Left lung (tissue), 10 donors: Measurements from ENCODE around the gene SLU7. TPM values are rescaled to one million over a fixed set of nuclear protein-coding genes. Genes with fewer than 3 reads are reported as not detected.

Experiments
- ATAC-seq: fragments of 200-7000 bp; cut with Tn5 transposase; one replicate; pipeline ENCODE4 v1.9.1; 2020; ENCODE audit warnings: moderate library complexity
- DNase-seq, 4 donors: peaks; one replicate each; pipeline ENCODE4 v3.0.0-alpha.2; 2013 to 2020
- H3K27ac ChIP-seq, 2 donors: fragments of 200-600 bp; sonication (generic) in 1 of 2; one replicate each; pipeline versions ENCODE4 v1.5.0 to v1.8.0; 2020 to 2021
- H3K27me3 ChIP-seq, 2 donors: fragments of 200-600 bp; sonication (generic) in 1 of 2; one replicate each; pipeline versions ENCODE4 v1.5.0 to v1.8.0; 2020 to 2021
- H3K36me3 ChIP-seq, 2 donors: fragments of 200-600 bp; sonication (generic) in 1 of 2; one replicate each; pipeline versions ENCODE4 v1.5.0 to v1.8.0; 2020 to 2021
- H3K4me1 ChIP-seq, 2 donors: fragments of 200-600 bp; one replicate each; pipeline ENCODE4 v1.8.0; 2021
- H3K4me3 ChIP-seq, 2 donors: fragments of 200-600 bp; sonication (generic) in 1 of 2; one replicate each; pipeline versions ENCODE4 v1.5.0 to v1.8.0; 2020 to 2021; ENCODE audit warnings: mild to moderate bottlenecking in 1 of 2
- H3K9me3 ChIP-seq, 2 donors: fragments of 200-600 bp; sonication (generic) in 1 of 2; one replicate each; pipeline versions ENCODE4 v1.5.0 to v1.8.0; 2020 to 2021
- intact Hi-C, 2 donors: fragments of 100-400 bp; cut with DNase I; formaldehyde crosslinking; loops; one replicate each; pipeline versions ENCODE4 v1.11.2 to v1.14.2; 2022
- polyA plus RNA-seq, 6 donors: library from polyadenylated mRNA; unstranded; fragments of 120-200 nt; gene quantifications; one replicate each; pipeline ENCODE4 v1.2.1, GENCODE V29; 2013; ENCODE audit not compliant: insufficient read length in 6 of 6
- total RNA-seq, 2 donors: library from RNA; stranded (reverse); fragmentation: NEBNext Ultra II Directional; extraction: Animal tissue kit (Norgen Biotek cat#: 25700); gene quantifications; one replicate each; pipeline ENCODE4 v1.2.1, GENCODE V29; 2021
- TF ChIP-seq, protein P1 (sequence below), 2 donors: fragments of 200-600 bp; sonication (generic) in 1 of 2; IDR thresholded peaks; one replicate each; pipeline versions ENCODE4 v1.5.0 to v1.8.0; 2021; ENCODE audit warnings: antibody characterized with exemption in 2 of 2
- donor health status: DM: no; HTN: yes; CAD: no.
- donor health status: DM: no; HTN: no; CAD: no.

Gene SLU7
- total and polyA plus RNA-seq, 8 donors = 36.1 to 74.1 (median 58.5) TPM

DNA sequence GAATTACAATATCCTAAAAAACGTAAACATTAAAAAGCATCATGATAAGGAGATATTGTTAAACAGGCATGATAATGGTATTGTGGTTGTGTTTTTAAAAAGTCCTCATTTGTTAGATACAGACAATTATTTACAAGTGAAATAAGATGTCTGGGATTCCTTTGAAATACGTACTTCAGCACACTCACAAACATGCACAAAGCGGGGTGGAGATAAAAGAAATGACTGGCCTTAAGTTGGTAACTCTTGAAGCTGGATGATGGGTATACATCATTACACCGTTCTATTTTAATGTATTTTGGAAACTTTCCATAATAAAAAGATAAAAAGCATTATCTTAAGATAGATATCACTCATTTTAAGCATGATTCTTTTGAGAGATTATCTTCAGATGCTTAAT, 20.1 kb downstream of the SLU7 start:
- Histone ChIP-seq H3K9me3 (no peaks in the 10 kb centered on the region), H3K4me3 (peak overlapping the region; percentile 67 to 73), H3K4me1 (peaks cover 8 to 16% of the 10 kb centered on the region in 2 donors), H3K36me3 (peaks cover 0 to 27% of the 10 kb centered on the region in 2 donors), H3K27ac (no peak overlapping the region), H3K27me3 (no peaks in the 10 kb centered on the region)
- ATAC-seq (peak; percentile 7), DNase-seq (no peak)
- intact Hi-C loops = no loop called here
- TF ChIP-seq, protein P1, sequence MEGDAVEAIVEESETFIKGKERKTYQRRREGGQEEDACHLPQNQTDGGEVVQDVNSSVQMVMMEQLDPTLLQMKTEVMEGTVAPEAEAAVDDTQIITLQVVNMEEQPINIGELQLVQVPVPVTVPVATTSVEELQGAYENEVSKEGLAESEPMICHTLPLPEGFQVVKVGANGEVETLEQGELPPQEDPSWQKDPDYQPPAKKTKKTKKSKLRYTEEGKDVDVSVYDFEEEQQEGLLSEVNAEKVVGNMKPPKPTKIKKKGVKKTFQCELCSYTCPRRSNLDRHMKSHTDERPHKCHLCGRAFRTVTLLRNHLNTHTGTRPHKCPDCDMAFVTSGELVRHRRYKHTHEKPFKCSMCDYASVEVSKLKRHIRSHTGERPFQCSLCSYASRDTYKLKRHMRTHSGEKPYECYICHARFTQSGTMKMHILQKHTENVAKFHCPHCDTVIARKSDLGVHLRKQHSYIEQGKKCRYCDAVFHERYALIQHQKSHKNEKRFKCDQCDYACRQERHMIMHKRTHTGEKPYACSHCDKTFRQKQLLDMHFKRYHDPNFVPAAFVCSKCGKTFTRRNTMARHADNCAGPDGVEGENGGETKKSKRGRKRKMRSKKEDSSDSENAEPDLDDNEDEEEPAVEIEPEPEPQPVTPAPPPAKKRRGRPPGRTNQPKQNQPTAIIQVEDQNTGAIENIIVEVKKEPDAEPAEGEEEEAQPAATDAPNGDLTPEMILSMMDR (IDR thresholded peaks at IDR 0.05) = no peak

- Histone ChIP-seq H3K4me1 (peaks cover 8 to 16% of the 10 kb centered on the region in 2 donors), H3K4me3 (no peak overlapping the region), H3K36me3 (peaks cover 0 to 14% of the 10 kb centered on the region in 2 donors), H3K27me3 (no peaks in the 10 kb centered on the region), H3K9me3 (no peaks in the 10 kb centered on the region), H3K27ac (no peak overlapping the region)
- TF ChIP-seq, protein P1 (IDR thresholded peaks at IDR 0.05) = no peak
- no peak for ATAC-seq
- intact Hi-C loops = no loop called here
- DNase-seq = no peak
These were observed 21.4 kb downstream of the SLU7 start for GRCh38 chr5:160397492-160397891.

DNA sequence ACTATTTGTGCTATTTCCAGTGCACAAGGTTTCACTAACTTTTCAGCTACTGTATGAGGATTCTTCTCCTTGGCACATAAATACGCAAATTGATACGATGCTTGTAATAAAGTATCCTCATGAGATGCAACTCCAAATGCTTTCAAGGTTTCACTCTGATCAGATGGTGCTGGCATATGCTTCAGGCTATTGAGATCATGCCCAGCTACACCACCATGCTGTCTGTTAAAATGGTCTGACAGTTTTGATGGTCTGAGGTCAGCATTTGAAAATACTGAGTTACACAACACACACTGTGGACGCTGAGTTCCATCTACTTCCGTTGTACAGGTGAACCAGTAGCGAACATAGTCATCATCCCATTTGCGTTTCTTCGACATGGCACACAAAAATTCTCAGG, 23.8 kb downstream of the SLU7 start:
- TF ChIP-seq, protein P1 (IDR thresholded peaks at IDR 0.05) = no peak
- Histone ChIP-seq H3K27me3 (no peaks in the 10 kb centered on the region), H3K36me3 (no peaks in the 10 kb centered on the region), H3K27ac (no peak overlapping the region), H3K4me3 (no peak overlapping the region), H3K4me1 (peaks cover 4 to 12% of the 10 kb centered on the region in 2 donors), H3K9me3 (no peaks in the 10 kb centered on the region)
- intact Hi-C loops = no loop called here
- DNase-seq (no peak), ATAC-seq (no peak)

- no peak overlapping the region for H3K27ac ChIP-seq
- DNase-seq (no peak), ATAC-seq (peak; percentile 57)
- intact Hi-C loops = no loop called here
- H3K36me3 ChIP-seq = no peaks in the 10 kb centered on the region
- TF ChIP-seq, protein P1 (IDR thresholded peaks at IDR 0.05) = peak; percentile 10 to 38
- no peaks in the 10 kb centered on the region for H3K27me3 ChIP-seq
- H3K4me1 ChIP-seq = no peaks in the 10 kb centered on the region
- H3K4me3 ChIP-seq = no peak overlapping the region
- peaks cover 0 to 9% of the 10 kb centered on the region in 2 donors for H3K9me3 ChIP-seq
These were observed 27.8 kb downstream of the SLU7 start for GRCh38 chr5:160390787-160391696.

- H3K9me3 ChIP-seq = peaks cover 0 to 9% of the 10 kb centered on the region in 2 donors
- no peak for DNase-seq
- ATAC-seq = no peak
- H3K36me3 ChIP-seq = no peaks in the 10 kb centered on the region
- TF ChIP-seq, protein P1 (IDR thresholded peaks at IDR 0.05) = no peak
- intact Hi-C loops = no loop called here
- H3K27ac ChIP-seq = no peak overlapping the region
- H3K4me3 ChIP-seq = no peak overlapping the region
- no peaks in the 10 kb centered on the region for H3K4me1 ChIP-seq
- no peaks in the 10 kb centered on the region for H3K27me3 ChIP-seq
These were observed 31.4 kb downstream of the SLU7 start for GRCh38 chr5:160387445-160387844.
